ENCODE data around the gene GNB1.

The GNB1 gene

DNA sequence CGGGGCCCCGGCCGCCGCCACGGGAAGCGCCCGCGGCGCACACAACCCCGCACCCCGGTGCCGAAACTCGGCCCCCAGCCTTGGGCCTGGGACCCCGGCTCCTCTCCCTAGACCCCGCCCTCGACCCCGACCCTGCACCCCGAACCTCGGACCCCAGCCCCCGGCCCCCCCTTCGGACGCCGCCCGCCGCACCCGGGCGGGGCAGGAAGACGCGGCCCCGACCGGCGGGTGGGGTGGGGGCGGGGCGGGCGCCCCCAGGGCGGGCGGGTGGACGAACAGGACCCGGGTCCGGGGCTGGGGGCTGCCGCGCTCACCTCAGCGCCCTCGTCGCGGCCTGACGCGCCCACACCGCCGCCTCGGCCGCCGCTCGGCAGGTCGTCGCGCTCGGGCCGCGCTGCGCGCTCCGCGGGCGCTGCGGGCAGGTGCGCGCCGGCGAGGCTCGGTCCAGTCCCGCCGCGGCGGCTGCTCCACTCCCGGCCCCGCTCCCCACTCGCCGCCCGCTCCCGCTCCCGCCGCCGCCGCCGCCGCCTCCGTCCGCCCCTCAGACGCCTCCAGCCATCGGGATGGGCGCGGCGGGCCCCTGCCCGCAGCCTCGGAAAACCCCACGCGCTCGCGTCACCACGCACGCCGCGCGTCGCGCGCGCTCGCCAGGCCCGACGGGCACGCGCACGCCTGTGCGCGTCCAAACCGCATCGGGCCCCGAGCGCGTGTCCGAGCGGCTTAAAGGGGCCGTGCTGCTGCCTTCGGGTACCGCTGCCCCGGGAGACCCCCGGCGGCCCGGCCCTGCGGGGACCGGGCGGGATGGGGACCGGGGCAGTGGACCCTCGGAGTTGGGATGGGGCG lies at the start of gene GNB1:
Gene GNB1, minus strand, starts transcription at position 582 of the 843 bp plus-strand sequence. CDS start 65,634 bp downstream, outside the sequence.
- TF ChIP-seq CTCF (IDR thresholded peaks at IDR 0.05; ENCODE audit: low read depth, low read length): no peak

DNA sequence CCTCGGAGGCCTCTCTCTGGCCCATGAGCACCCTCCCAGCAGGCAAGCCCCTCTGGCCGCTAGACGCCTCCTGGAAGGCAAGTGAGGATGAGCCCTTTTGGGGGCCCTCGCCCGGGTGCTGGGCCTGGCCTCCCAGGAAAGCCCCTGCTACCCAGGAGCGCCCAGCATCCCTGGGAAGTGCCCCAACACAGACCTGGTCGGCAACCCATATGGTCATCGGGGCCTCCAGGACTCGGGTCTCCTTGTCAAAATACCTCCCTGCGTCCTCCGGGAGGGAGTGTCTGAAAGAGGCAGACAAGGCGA lies 49.2 kb upstream of the GNB1 start:
- TF ChIP-seq CTCF (IDR thresholded peaks at IDR 0.05; ENCODE audit: low read depth, low read length): no peak
- no peak for DNase-seq (ENCODE audit: extremely low read depth, low read depth)

More for the DNA sequence above, at the start of gene GNB1:
- DNase-seq (ENCODE audit: extremely low read depth, low read depth): peak; percentile 71

- TF ChIP-seq CTCF (IDR thresholded peaks at IDR 0.05; ENCODE audit: low read depth, low read length): no peak
- DNase-seq (ENCODE audit: extremely low read depth, low read depth): no peak
Measured at GRCh38 chr1:1939296-1940122, 48.6 kb upstream of the GNB1 start.

DNA sequence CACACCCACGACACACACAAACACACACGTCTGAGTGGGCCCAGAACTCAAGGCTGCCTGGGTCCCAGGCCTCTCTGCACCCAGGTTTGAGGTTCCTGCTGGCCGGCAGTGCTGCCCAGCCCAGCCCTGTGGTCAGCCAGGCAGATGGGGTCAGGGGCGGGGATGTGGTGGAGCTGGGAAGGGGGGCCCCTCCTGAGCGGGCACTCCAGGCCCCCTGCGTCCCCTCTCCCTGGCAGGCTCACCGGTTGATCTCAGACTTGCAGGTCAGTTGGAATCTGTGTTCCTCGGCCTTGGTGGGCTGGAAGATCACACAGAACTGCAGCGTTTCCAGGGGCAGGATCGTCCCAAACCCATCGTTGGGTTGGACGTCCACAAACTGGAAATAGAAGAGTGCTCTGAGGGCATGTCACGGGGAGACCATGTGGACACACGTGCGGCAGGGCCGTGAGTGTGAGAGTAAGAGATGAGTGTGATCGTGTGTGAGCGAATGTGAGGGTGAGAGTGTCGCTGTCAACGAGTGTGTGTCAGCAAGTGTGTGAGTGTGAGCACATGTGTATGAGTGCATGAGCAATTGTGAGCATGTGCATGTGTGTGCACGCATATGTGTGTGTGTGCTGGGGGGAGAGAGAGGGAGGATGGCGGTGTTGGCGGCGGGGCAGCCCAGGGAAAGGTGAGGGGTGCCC lies 47.9 kb upstream of the GNB1 start:
- TF ChIP-seq CTCF (IDR thresholded peaks at IDR 0.05; ENCODE audit: low read depth, low read length): no peak
- DNase-seq (ENCODE audit: extremely low read depth, low read depth): no peak

- no peak for DNase-seq (ENCODE audit: extremely low read depth, low read depth)
- TF ChIP-seq CTCF (IDR thresholded peaks at IDR 0.05; ENCODE audit: low read depth, low read length): no peak
Measured at GRCh38 chr1:1938276-1938573, 47.3 kb upstream of the GNB1 start.

GRCh38 chr1:1937549-1938275 lies 46.8 kb upstream of the GNB1 start:
- no peak for DNase-seq (ENCODE audit: extremely low read depth, low read depth)
- no peak for TF ChIP-seq CTCF (IDR thresholded peaks at IDR 0.05; ENCODE audit: low read depth, low read length)
